Stimulated activated CD8-positive, alpha-beta memory T cell treated with anti-CD3 and anti-CD28 coated beads, Interleukin-15, amount 100 ng/mL, for 1 hour (primary cell): ENCODE data around the gene IGSF21.

Experiments used
- DNase-seq: peaks from one replicate; pipeline ENCODE4 v3.0.0-alpha.2; 2020; ENCODE audit warnings: low read depth

The IGSF21 gene

GRCh38 chr1:18107369-18108298 is at the start of gene IGSF21:
Gene IGSF21, plus strand, starts transcription at chr1:18107798. Its CDS starts 331 bp downstream, at chr1:18108129.
- no peak for DNase-seq

DNA sequence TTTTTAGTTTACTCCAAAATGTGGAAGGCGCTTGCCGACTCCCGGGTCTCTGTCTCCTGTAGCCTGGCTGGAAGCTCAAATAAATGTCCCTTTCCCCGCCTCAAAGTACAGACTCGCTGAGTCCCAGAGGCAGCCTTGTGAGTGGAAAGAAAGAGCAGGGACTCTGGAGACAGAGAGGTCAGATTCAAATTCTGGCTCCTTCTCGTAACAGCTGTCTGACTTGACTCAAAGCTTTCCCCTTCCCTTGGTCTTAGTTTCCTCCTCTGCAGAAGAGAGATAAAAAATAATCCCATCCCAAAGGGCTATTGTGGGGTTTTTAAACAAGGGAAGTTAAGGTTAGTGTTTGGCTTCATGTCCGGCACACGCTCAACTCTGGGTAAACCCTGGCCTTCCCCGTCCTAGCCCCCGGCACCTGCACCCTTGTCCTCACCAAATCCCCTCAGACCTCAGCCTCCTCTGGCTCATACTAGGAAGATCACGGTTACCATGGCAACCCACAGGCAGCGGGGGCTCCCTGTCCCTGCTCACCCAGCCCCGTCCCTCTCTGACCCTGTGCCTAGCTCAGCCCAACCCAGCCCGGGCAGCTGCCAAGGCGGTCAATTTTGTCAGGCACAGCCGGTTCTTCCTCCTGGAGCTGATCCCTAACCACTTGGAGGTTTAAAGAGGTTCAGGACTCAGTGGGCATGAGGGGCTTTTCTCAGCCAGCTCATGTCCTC is 49.2 kb upstream of the IGSF21 start:
- DNase-seq, result no peak

- no peak for DNase-seq
Observed at GRCh38 chr1:18058981-18059605, 48.5 kb upstream of the IGSF21 start.

DNA sequence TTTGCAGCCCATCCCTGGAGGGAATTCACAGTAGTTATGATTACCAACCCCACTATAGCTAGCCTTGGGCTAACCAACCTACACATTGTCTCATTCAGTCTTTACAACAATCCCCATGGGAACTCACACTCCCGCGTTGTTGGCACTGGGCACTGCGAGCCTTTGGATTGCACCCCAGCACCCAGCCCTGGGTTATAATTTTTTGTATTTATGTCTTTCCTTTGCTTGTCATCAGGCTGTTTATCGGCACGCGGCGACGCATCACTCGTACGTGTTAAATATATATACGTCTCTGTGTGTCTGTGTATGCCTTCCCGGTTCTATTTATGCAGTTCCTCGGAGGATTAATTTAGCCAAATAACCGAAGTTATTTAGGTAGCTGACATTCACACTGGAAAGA is 47.2 kb upstream of the IGSF21 start:
- no peak for DNase-seq

DNA sequence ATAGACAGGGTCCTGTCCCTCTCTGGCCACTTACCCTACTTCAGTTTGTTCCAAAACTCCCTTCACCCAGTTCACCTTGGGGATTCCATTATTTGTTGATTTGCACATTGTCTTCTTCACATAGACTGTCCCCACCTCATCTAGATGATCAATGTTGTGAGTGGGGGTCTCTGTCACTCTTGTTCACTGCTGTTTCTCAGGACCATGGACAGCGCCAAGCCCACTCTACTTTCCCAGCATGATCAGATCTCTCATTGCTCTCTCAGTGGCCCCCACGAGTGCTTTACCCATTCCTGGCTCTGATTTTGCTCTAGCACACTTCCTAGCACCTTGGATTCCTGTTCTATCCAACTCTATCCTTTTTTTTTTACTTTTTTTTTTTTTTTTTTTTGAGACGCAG is 45.4 kb upstream of the IGSF21 start:
- no peak for DNase-seq

DNA sequence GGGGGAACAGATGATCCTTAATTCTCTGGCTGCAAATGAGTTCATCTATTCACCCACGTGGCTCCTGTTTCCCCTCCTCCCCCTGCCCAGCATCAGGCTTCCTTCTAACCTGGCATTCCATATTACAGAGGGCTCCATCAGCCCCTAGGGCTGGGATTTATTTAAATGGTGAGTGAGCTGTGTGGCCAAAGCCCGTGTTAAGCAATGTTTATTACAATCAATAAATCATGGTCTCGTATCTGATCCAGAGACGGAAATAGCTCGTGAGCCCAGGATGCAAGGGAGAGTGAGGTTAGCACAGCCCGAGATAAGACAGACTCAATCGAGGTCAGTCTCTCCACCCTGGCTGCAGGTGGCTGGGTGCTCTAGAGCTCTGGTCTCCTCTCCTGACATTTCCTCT is 43.1 kb upstream of the IGSF21 start:
- no peak for DNase-seq

GRCh38 chr1:18066576-18066975 is 41.0 kb upstream of the IGSF21 start:
- DNase-seq, result no peak

DNA sequence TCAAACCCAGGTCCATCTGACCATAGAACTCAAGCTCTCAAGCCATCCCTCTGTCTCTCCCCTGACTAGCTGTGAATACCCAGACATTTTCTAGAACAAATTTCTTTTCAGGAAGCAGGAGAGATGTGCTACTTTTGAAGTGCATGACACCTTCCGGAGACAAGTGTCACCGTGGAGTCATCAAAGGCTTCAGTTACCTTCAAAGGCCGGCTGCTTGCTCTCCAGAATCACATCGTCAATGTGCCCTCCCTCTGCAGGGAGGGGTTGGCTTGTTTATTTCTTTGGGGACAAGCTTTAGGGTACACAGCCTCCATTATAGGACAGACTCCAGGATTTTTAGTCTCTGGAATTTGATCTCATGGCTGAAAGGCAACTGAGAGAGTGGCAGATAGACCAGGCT is 37.7 kb upstream of the IGSF21 start:
- DNase-seq, result no peak

DNA sequence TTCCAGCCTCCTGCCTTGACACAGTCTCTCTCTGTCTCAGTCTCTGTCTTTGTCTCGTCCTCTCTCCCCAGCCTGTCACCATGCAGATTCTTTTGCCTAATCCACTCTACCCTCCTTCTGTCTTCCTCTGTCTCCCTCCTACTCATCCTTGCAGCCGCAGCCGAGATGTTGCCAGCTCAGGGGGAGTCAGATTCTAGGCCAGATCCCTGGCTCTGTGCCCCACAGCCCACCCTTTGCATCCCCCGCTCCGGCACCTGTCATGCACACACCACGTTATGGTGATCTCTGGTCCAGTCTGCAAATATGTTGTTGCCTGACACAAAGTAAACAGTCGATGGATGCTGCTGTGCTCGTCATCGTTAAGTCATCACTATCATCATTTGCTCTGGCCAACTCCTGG is 35.5 kb upstream of the IGSF21 start:
- DNase-seq, result no peak

GRCh38 chr1:18073066-18073642 is 34.4 kb upstream of the IGSF21 start:
- no peak for DNase-seq

- DNase-seq, result no peak
Observed at GRCh38 chr1:18077657-18078215, 29.9 kb upstream of the IGSF21 start.

GRCh38 chr1:18079941-18080735 is 27.5 kb upstream of the IGSF21 start:
- no peak for DNase-seq

DNA sequence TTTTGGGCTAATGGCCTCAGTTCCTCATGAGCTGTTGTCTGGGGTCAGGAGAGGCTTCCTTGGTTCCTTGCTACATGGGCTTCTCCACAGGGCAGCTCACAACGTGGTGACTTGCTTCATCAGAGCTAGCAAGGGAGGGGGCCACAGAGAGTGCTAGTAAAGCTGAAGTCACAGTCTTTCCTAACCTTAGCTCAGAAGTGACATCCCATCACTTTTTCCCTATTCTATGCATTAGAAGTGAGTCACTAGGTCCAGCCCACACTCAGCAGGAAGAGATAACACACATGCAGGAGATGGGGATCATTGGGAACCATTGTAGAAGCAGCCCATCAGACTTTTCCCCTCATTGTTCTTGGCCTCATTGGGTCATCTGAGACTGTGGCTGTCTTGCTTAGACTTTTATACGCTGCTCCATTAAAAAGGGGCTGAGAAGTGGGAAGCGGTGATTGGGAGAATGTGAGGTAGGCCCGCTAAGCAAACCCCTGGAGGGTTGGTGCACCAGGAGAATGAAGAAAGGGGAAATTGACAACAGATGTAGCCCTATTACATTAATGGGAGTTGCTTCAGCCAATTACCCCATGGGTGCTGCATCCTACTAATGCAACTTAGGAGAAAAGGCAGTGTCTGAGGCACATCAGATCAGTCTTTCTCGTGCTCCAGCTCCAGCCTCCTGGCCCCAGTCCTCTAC is 22.1 kb upstream of the IGSF21 start:
- no peak for DNase-seq

GRCh38 chr1:18088077-18088594 is 19.5 kb upstream of the IGSF21 start:
- DNase-seq, result no peak

DNA sequence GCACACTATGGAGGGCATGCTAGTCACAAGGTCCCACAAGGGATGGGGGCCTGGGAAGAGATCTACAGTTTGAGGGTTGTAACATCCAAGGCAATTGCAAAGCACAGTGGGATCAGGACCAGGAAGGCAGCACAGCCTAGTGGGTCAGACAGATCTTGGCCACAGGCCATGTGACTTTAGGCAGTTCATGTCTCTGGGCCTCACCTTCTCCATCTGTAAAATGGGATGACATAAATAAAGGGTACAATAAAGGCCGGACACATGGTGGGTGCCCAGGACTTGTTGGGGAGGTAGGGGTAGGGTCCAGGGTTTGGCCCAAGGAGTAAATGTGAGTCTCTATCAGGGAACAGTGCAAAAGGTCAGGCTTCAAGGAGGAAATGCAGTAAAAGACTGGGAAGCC is 18.1 kb upstream of the IGSF21 start:
- DNase-seq, result no peak

DNA sequence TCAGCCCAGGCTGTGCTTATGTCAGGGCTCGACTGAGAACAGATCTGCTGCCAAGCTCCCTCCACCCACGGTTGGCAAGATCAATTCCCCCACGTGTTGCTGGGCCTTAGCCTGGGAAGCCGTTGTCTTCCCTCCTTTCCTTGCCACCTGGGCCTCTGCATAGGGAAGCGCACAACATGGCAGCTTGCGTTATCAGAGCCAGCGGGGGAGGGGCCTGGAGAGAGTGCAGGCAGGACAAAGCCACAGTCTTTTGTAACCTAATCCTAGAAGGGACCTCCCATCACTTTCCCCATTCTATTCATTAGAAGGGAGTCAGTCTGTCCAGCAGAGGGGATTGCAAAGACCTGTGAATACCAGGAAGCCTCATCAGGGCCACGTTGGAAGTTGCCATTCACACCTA is 17.0 kb upstream of the IGSF21 start:
- DNase-seq, result no peak

DNA sequence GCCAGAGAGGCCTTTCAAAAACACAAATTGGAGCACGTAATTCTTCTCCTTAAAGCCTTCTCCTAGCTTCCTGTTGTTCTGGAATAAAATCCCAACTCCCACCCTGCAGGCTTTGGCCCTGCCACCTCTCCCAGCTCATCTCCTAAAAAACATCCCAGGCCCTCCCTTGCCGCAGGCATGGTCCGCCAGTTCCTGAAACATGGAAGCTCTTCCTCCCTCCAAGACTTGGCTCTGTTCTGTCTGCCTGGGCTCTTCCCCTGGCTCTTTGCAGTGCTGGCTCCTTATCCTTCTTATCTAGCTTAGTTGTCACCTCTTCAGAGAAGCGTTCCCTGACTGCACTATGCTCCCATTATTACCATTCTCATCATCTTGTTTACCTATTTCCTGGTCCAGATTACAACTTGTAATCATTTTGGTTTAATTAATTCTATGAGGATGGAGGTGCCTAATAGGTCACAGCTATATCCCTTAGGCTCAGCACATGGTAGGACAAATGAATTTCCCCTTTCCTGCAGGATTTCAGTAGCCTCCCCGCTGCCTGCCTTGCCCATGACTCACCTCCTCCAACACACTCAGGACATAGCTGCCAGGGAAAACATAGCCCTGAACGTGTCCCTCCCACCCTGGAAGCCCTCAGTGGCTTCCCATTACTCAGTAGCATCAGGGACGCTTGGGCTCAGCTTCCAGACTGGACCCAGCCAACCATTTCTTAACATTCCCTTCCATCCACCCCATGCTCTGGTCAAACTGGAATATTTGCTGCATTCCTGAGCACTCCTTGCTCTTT is 15.7 kb upstream of the IGSF21 start:
- DNase-seq, result no peak

- no peak for DNase-seq
Observed at GRCh38 chr1:18093193-18093592, 14.4 kb upstream of the IGSF21 start.

GRCh38 chr1:18093646-18094045 is 14.0 kb upstream of the IGSF21 start:
- no peak for DNase-seq

DNA sequence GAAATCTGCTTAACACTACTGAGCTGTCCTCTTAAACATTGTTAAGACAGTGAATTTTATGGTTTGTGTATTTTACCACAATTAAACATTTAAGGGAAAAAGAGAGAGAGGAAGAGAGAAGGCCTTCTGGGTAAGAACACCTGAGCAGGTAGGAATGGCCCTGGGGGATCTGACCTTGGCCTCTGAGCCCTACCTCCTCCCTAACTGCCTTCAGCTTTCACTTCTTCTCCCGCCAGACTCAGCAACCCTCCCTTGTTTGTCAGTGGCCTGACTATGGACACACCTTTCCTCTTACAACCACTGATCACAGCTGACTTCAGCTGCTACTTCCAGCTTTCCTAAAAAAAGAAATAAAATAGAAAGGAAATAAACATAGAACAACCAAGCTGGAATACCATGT is 13.5 kb upstream of the IGSF21 start:
- DNase-seq, result no peak
